Prostate gland (tissue), 2 donors: ENCODE results near the gene NAV2. TPM values are rescaled to one million over a fixed set of nuclear protein-coding genes. Genes with fewer than 3 reads are reported as not detected.

Source experiments
- DNase-seq: peaks from one replicate; pipeline ENCODE4 v3.0.0-alpha.2; 2019; ENCODE audit warnings: low spot score
- H3K27ac ChIP-seq, 2 donors: fragments of 200-600 bp; sonication (generic); 2 replicates each; pipeline ENCODE4 v1.5.1; 2017 to 2019
- H3K27me3 ChIP-seq: fragments of 200-600 bp; sonication (generic); replicated peaks from 2 replicates; pipeline ENCODE4 v1.5.1; 2019; ENCODE audit not compliant: insufficient read depth
- H3K36me3 ChIP-seq, 2 donors: fragments of 200-600 bp; sonication (generic); 1 replicate in 1 of 2; 2 replicates in 1 of 2; pipeline versions ENCODE4 v1.5.1 to v1.8.1; 2017 to 2019
- H3K4me1 ChIP-seq: fragments of 200-600 bp; sonication (generic); replicated peaks from 2 replicates; pipeline ENCODE4 v1.5.1; 2019
- H3K4me3 ChIP-seq, 2 donors: fragments of 200-600 bp; sonication (generic); 2 replicates each; pipeline ENCODE4 v1.5.1; 2017 to 2019
- H3K9me3 ChIP-seq: fragments of 200-600 bp; sonication (generic); 2 replicates; pipeline ENCODE4 v1.5.1; 2017
- POLR2A ChIP-seq: fragments of 450-650 bp; IDR thresholded peaks from one replicate; pipeline ENCODE4 v1.6.1; 2016; ENCODE audit warnings: antibody characterized with exemption, mild to moderate bottlenecking
- POLR2AphosphoS5 ChIP-seq: sonication (generic); formaldehyde crosslinking; IDR thresholded peaks from one replicate; pipeline ENCODE4 v1.6.1; 2017; ENCODE audit warnings: antibody characterized with exemption
- WGBS: methylation state at CpG from one replicate; pipeline ENCODE4 v1.1.5; 2018; 5-methylcytosine and 5-hydroxymethylcytosine counted together
- intact Hi-C: fragments of 100-400 bp; cut with DNase I; formaldehyde crosslinking; loops from one replicate; pipeline ENCODE4 v1.14.2; 2022
- total RNA-seq, 2 donors: library from RNA; depleted of rRNA; stranded (reverse); fragments of >200 nt; gene quantifications; one replicate each; pipeline ENCODE4 v1.1.0, GENCODE V29; 2016
- TF ChIP-seq, protein P1 (sequence below), 4 experiments: fragments of 200-600 bp in 2 of 4; fragments of 450-650 bp in 2 of 4; sonication (generic) in 2 of 4; IDR thresholded peaks; 1 replicate in 3 of 4; 2 replicates in 1 of 4; pipeline ENCODE4 v1.5.1; 2016 to 2019; ENCODE audit warnings: antibody characterized with exemption in 4 of 4, mild to moderate bottlenecking in 2 of 4, moderate library complexity in 2 of 4

Gene NAV2
- total RNA-seq, 2 donors from 2014 or later = 17.1 to 26.6 TPM

GRCh38 chr11:20132667-20133039 lies 420.0 kb downstream of the NAV2 start:
- Histone ChIP-seq H3K4me1 (no peaks in the 10 kb centered on the region), H3K9me3 (no peaks in the 10 kb centered on the region), H3K27ac (no peak overlapping the region), H3K4me3 (no peak overlapping the region), H3K27me3 (no peaks in the 10 kb centered on the region), H3K36me3 (no peaks in the 10 kb centered on the region)
- TF ChIP-seq POLR2AphosphoS5 = no peak
- TF ChIP-seq POLR2A = no peak
- TF ChIP-seq, protein P1, sequence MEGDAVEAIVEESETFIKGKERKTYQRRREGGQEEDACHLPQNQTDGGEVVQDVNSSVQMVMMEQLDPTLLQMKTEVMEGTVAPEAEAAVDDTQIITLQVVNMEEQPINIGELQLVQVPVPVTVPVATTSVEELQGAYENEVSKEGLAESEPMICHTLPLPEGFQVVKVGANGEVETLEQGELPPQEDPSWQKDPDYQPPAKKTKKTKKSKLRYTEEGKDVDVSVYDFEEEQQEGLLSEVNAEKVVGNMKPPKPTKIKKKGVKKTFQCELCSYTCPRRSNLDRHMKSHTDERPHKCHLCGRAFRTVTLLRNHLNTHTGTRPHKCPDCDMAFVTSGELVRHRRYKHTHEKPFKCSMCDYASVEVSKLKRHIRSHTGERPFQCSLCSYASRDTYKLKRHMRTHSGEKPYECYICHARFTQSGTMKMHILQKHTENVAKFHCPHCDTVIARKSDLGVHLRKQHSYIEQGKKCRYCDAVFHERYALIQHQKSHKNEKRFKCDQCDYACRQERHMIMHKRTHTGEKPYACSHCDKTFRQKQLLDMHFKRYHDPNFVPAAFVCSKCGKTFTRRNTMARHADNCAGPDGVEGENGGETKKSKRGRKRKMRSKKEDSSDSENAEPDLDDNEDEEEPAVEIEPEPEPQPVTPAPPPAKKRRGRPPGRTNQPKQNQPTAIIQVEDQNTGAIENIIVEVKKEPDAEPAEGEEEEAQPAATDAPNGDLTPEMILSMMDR (IDR thresholded peaks at IDR 0.05) = no peak
- WGBS = 53% methylated on average over 8 of the region's 8 CpGs
- intact Hi-C loops = loop anchor here (1.0 to 5.0 kb wide), 2 partner anchors 181 to 575 kb away; no protein-coding TSS in a partner anchor
- no peak for DNase-seq

DNA sequence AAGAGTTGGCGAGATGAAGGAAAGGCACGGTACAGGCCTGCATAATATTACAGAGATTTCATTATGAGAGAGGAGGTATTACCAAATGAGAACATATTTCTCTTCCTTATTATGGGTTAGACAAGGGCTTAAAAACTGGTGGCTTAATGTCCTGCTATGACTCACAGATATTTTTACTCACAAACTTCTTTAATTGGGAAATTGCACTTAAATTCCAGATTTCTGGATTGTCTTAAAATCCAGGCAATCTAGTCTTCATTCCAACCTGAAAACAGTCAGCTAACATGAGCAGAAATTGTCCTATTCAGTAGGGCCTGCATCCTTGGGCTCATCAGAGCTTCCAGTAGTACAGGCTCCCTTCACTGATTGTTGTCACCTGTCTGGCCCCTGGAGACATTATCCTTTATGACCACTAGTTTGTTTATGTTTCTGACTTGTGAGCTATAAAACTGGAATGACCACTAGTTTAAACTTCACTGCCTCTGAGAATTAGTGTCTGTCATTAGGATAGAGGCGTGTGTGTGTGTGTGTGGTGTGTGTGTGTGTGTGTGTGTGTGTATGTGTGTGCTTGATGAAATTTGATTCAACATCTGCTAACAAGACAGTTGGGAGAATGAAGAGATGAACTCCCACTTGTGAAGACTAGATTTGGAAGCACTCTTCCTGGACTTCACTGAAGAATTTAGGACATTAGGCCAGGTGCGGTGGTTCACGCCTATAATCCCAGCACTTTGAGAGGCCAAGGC lies 422.5 kb downstream of the NAV2 start:
- Histone ChIP-seq H3K27ac (no peak overlapping the region), H3K4me1 (no peaks in the 10 kb centered on the region), H3K9me3 (no peaks in the 10 kb centered on the region), H3K27me3 (no peaks in the 10 kb centered on the region), H3K36me3 (no peaks in the 10 kb centered on the region), H3K4me3 (no peak overlapping the region)
- 85% methylated on average over 5 of the region's 5 CpGs for WGBS
- no peak for DNase-seq
- intact Hi-C loops = loop anchor here (5.0 kb wide), 1 partner anchor 578 kb away; no protein-coding TSS in a partner anchor
- TF ChIP-seq, protein P1 (IDR thresholded peaks at IDR 0.05) = no peak
- TF ChIP-seq POLR2A = no peak
- TF ChIP-seq POLR2AphosphoS5 = no peak

DNA sequence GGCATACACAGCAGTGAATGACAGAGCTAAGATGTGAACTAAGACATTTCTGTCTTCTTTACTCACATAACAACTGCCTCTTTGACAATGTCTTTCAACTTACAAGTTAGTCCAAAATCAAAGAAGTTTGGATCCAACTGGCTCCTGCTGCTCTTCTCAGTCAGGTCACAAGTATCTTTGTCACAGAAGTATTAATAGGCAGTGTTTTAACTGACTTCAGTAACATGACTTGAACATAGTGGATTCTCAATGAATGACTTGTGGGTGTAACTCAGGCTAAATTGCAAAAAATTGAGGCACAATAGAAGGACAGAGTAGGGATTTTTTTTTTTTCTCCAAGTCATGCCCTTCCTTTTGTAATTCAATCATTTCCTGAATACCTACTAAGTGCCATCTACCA lies 425.0 kb downstream of the NAV2 start:
- H3K4me3 ChIP-seq = no peak overlapping the region
- H3K36me3 ChIP-seq = no peaks in the 10 kb centered on the region
- H3K27ac ChIP-seq = no peak overlapping the region
- DNase-seq = no peak
- intact Hi-C loops = no loop called here
- no peaks in the 10 kb centered on the region for H3K27me3 ChIP-seq
- no peaks in the 10 kb centered on the region for H3K4me1 ChIP-seq
- TF ChIP-seq POLR2AphosphoS5 = no peak
- TF ChIP-seq POLR2A = no peak
- TF ChIP-seq, protein P1 (IDR thresholded peaks at IDR 0.05) = no peak
- H3K9me3 ChIP-seq = no peaks in the 10 kb centered on the region

GRCh38 chr11:20138707-20139106 lies 426.1 kb downstream of the NAV2 start:
- Histone ChIP-seq H3K4me3 (no peak overlapping the region), H3K27ac (no peak overlapping the region), H3K4me1 (no peaks in the 10 kb centered on the region), H3K36me3 (no peaks in the 10 kb centered on the region), H3K27me3 (no peaks in the 10 kb centered on the region), H3K9me3 (no peaks in the 10 kb centered on the region)
- no peak for TF ChIP-seq POLR2A
- TF ChIP-seq, protein P1 (IDR thresholded peaks at IDR 0.05) = no peak
- TF ChIP-seq POLR2AphosphoS5 = no peak
- DNase-seq = no peak
- 70% methylated on average over 4 of the region's 4 CpGs for WGBS
- intact Hi-C loops = no loop called here

GRCh38 chr11:20154381-20154780 lies 441.7 kb downstream of the NAV2 start:
- no peaks in the 10 kb centered on the region for H3K9me3 ChIP-seq
- H3K4me1 ChIP-seq = no peaks in the 10 kb centered on the region
- H3K4me3 ChIP-seq = no peak overlapping the region
- H3K27me3 ChIP-seq = peaks cover 40% of the 10 kb centered on the region
- no peaks in the 10 kb centered on the region for H3K36me3 ChIP-seq
- TF ChIP-seq POLR2A (no peak), POLR2AphosphoS5 (no peak)
- TF ChIP-seq, protein P1 (IDR thresholded peaks at IDR 0.05) = no peak
- WGBS = 92% methylated on average over 1 of the region's 1 CpG
- H3K27ac ChIP-seq = no peak overlapping the region
- intact Hi-C loops = no loop called here
- DNase-seq = no peak
